Adrenal gland (tissue), 12 donors: ENCODE measurements around the gene CTBP2. TPM values are rescaled to one million over a fixed set of nuclear protein-coding genes. Genes with fewer than 3 reads are reported as not detected.
A peak's percentile ranks its signal among the peaks of the same experiment; 100 is the strongest.

Experiments used
- DNase-seq, 7 donors: peaks; one replicate each; pipeline ENCODE4 v3.0.0-alpha.2; 2019 to 2020
- H3K27ac ChIP-seq, 5 donors: fragments of 200-600 bp; sonication (generic) in 4 of 5; 1 replicate in 3 of 5; 2 replicates in 2 of 5; pipeline versions ENCODE4 v1.5.1 to v1.8.0; 2016 to 2020; ENCODE audit warnings: mild to moderate bottlenecking in 1 of 5
- H3K27me3 ChIP-seq: fragments of 200-600 bp; 2 replicates; pipeline ENCODE4 v1.8.0; 2021
- H3K36me3 ChIP-seq, 2 donors: fragments of 200-600 bp; replicated peaks in 1 of 2; 1 replicate in 1 of 2; 2 replicates in 1 of 2; pipeline versions ENCODE4 v1.5.1 to v1.8.0; 2018 to 2022
- H3K4me1 ChIP-seq, 2 donors: fragments of 200-600 bp; replicated peaks in 1 of 2; 1 replicate in 1 of 2; 2 replicates in 1 of 2; pipeline versions ENCODE4 v1.5.1 to v1.8.0; 2018 to 2021
- H3K4me3 ChIP-seq, 4 donors: fragments of 200-600 bp; sonication (generic) in 3 of 4; one replicate each; pipeline ENCODE4 v1.5.1; 2016 to 2018
- H3K9me3 ChIP-seq, 3 donors: fragments of 200-600 bp; sonication (generic) in 1 of 3; replicated peaks in 1 of 3; 1 replicate in 2 of 3; 2 replicates in 1 of 3; pipeline versions ENCODE4 v1.5.1 to v1.8.0; 2016 to 2021
- POLR2A ChIP-seq, 2 donors: fragments of 450-650 bp; IDR thresholded peaks; one replicate each; pipeline ENCODE4 v1.6.1; 2017; ENCODE audit warnings: antibody characterized with exemption in 2 of 2, mild to moderate bottlenecking in 2 of 2, moderate library complexity in 1 of 2
- WGBS, 4 donors: extraction: QIAGEN DNeasy Blood & Tissue Kit in 2 of 4; methylation state at CpG; one replicate each; pipeline versions ENCODE4 v1.1.5 to v1.1.7; 2013 to 2017; 5-methylcytosine and 5-hydroxymethylcytosine counted together
- intact Hi-C, 2 donors: fragments of 100-400 bp; cut with DNase I; formaldehyde crosslinking; loops; one replicate each; pipeline versions ENCODE4 v1.14.1 to v1.15.0; 2022 to 2023
- polyA plus RNA-seq, 3 donors: library from polyadenylated mRNA; stranded (reverse); fragments of 200-250 nt in 2 of 3; fragments of 350-450 nt in 1 of 3; fragmentation: Illumina TruSeq in 1 of 3; extraction: RNeasy Lipid Tissue Mini Kit (QIAGEN cat#74804) in 1 of 3; gene quantifications; one replicate each; pipeline ENCODE4 v1.2.3, GENCODE V29; 2013 to 2014
- total RNA-seq, 9 donors: library from RNA; depleted of rRNA in 4 of 9; stranded (reverse); fragments of >200 nt in 4 of 9; fragments of 120-200 nt in 1 of 9; fragmentation: NEBNext Ultra II Directional in 1 of 9; extraction: Animal tissue kit (Norgen Biotek cat#: 25700) in 1 of 9; gene quantifications; one replicate each; pipeline versions ENCODE4 v1.1.0 to v1.2.4, GENCODE V29; 2013 to 2023
- TF ChIP-seq, protein P1 (sequence below), 6 experiments: fragments of 450-650 bp in 4 of 6; fragments of 200-600 bp in 2 of 6; sonication (generic) in 1 of 6; IDR thresholded peaks; 1 replicate in 5 of 6; 2 replicates in 1 of 6; pipeline versions ENCODE4 v1.5.1 to v1.8.0; 2016 to 2021; ENCODE audit warnings: antibody characterized with exemption in 6 of 6, mild to moderate bottlenecking in 2 of 6, moderate library complexity in 1 of 6
- donor health status: healthy with polysubstance abuse.
- donor health status: Bipolar disorder and iron deficiency.
- donor health status: DM: yes; HTN: yes; CAD: no.
- donor health status: DM: no; HTN: no; CAD: no.
- donor health status: DM: no; HTN: no; CAD: no.
- donor health status: DM: yes; HTN: yes; CAD: no.

The CTBP2 gene
- total and polyA plus RNA-seq, 12 donors, result 25.3 to 66.5 (median 45.7) TPM

DNA sequence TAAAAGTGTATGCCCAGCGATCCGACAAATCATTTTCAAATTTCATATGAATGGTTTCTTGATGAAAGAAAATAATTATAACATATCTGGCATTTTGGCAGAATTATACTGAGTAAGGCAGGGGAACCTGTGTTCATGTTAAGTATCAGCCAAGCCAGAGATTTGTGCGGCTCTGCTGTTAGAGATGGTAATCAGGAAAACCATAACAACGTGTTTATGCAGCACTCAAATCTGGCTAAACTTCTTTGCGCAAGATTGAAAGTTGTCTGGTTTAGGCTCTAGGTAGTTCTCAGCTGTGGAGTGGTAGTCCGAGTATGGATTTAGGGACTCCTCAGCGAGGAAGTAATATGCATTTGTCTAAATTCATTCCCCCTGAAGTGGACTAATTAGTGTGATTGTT, 8.9 kb upstream of the CTBP2 start:
- Histone ChIP-seq H3K4me3 (no peak overlapping the region), H3K4me1 (no peaks in the 10 kb centered on the region), H3K27me3 (no peaks in the 10 kb centered on the region), H3K27ac (no peak overlapping the region), H3K9me3 (no peaks in the 10 kb centered on the region), H3K36me3 (no peaks in the 10 kb centered on the region)
- intact Hi-C loops, result loop anchor here in 1 of 2 donors (10.0 kb wide), 1 partner anchor 166 kb away; no protein-coding TSS in a partner anchor
- WGBS, 4 donors, result 86 to 89% (median 87%) methylated on average over 7 of the region's 7 CpGs
- DNase-seq, result no peak
- no peak for TF ChIP-seq POLR2A (IDR thresholded peaks at IDR 0.05)
- TF ChIP-seq, protein P1, sequence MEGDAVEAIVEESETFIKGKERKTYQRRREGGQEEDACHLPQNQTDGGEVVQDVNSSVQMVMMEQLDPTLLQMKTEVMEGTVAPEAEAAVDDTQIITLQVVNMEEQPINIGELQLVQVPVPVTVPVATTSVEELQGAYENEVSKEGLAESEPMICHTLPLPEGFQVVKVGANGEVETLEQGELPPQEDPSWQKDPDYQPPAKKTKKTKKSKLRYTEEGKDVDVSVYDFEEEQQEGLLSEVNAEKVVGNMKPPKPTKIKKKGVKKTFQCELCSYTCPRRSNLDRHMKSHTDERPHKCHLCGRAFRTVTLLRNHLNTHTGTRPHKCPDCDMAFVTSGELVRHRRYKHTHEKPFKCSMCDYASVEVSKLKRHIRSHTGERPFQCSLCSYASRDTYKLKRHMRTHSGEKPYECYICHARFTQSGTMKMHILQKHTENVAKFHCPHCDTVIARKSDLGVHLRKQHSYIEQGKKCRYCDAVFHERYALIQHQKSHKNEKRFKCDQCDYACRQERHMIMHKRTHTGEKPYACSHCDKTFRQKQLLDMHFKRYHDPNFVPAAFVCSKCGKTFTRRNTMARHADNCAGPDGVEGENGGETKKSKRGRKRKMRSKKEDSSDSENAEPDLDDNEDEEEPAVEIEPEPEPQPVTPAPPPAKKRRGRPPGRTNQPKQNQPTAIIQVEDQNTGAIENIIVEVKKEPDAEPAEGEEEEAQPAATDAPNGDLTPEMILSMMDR (IDR thresholded peaks at IDR 0.05), result no peak

DNA sequence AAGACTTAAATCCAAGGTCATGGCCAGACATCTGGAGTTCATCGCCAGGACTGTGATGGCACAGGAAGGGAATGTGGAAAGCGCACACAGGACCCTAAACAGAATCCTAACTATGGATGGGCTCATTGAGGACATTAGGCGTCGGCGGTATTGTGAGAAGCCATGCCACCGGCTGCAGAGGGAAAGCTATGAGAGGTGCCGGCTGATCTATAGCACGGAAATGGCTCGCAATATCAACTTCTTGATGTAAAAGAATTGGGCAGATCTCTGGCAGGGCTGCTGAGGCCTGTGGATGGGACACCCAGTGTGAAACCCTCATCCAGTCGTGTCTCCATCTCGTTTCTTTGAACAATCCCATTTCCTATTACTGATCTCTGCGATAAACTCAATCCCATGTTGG, 6.3 kb upstream of the CTBP2 start:
- H3K4me3 ChIP-seq, result no peak overlapping the region
- no peak overlapping the region for H3K27ac ChIP-seq
- peaks cover 4 to 7% of the 10 kb centered on the region in 2 donors for H3K4me1 ChIP-seq
- no peaks in the 10 kb centered on the region for H3K27me3 ChIP-seq
- no peaks in the 10 kb centered on the region for H3K36me3 ChIP-seq
- 94 to 96% (median 95%) methylated on average over 12 of the region's 12 CpGs for WGBS, 4 donors
- H3K9me3 ChIP-seq, result no peaks in the 10 kb centered on the region
- peak in 1 of 7 donors; percentile 7 for DNase-seq
- TF ChIP-seq, protein P1 (IDR thresholded peaks at IDR 0.05), result no peak
- no peak for TF ChIP-seq POLR2A (IDR thresholded peaks at IDR 0.05)
- intact Hi-C loops, result loop anchor here in 1 of 2 donors (10.0 kb wide), 1 partner anchor 168 kb away; no protein-coding TSS in a partner anchor

GRCh38 chr10:125165584-125166573, 5.5 kb upstream of the CTBP2 start:
- 89 to 95% (median 93%) methylated on average over 16 of the region's 16 CpGs for WGBS, 4 donors
- Histone ChIP-seq H3K9me3 (no peaks in the 10 kb centered on the region), H3K27ac (no peak overlapping the region), H3K4me1 (peaks cover 5 to 7% of the 10 kb centered on the region in 2 donors), H3K4me3 (no peak overlapping the region), H3K36me3 (no peaks in the 10 kb centered on the region), H3K27me3 (no peaks in the 10 kb centered on the region)
- peak in 2 of 7 donors; percentile 6 to 35 for DNase-seq
- TF ChIP-seq POLR2A (IDR thresholded peaks at IDR 0.05), result no peak
- TF ChIP-seq, protein P1 (IDR thresholded peaks at IDR 0.05), result no peak
- intact Hi-C loops, result loop anchor here in 1 of 2 donors (10.0 kb wide), 1 partner anchor 169 kb away; no protein-coding TSS in a partner anchor

DNA sequence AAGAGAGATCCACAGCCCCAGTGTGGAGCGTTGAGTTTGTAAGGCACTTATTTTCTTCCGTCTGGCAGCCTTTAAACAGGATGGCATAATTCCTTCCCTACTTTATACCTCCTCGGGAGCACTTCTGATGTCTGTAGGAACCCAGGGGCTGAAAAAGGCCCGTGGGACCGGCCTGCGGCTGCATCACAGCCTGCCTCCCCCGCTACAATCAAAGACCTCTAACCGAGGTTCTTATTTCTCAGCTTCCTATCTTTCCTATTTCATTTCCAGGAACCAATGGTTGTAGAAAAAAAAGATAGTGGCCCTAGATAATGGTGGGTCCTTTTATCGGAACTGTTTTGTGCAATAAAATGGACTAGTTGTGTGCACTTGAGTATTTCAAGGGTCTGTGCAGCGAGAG, 4.1 kb upstream of the CTBP2 start:
- Histone ChIP-seq H3K27ac (no peak overlapping the region), H3K27me3 (no peaks in the 10 kb centered on the region), H3K4me1 (peaks cover 5 to 7% of the 10 kb centered on the region in 2 donors), H3K36me3 (no peaks in the 10 kb centered on the region), H3K4me3 (no peak overlapping the region), H3K9me3 (no peaks in the 10 kb centered on the region)
- peak in 2 of 7 donors; percentile 9 to 24 for DNase-seq
- 91 to 94% (median 92%) methylated on average over 10 of the region's 10 CpGs for WGBS, 4 donors
- TF ChIP-seq POLR2A (IDR thresholded peaks at IDR 0.05), result no peak
- TF ChIP-seq, protein P1 (IDR thresholded peaks at IDR 0.05), result no peak
- intact Hi-C loops, result loop anchor here in 1 of 2 donors (10.0 kb wide), 1 partner anchor 170 kb away; no protein-coding TSS in a partner anchor
